Right atrium auricular region (tissue), 2 donors: ENCODE results near the gene SYNC. TPM values are rescaled to one million over a fixed set of nuclear protein-coding genes. Genes with fewer than 3 reads are reported as not detected.

Source experiments
- DNase-seq: peaks from one replicate; pipeline ENCODE4 v3.0.0-alpha.2; 2019; ENCODE audit warnings: low spot score
- H3K27ac ChIP-seq, 2 donors: fragments of 200-600 bp; sonication (generic); 1 replicate in 1 of 2; 2 replicates in 1 of 2; pipeline ENCODE4 v1.5.1; 2016 to 2019
- H3K27me3 ChIP-seq, 2 donors: fragments of 200-600 bp; sonication (generic); one replicate each; pipeline versions ENCODE4 v1.5.1 to v1.6.0; 2017 to 2019
- H3K36me3 ChIP-seq: fragments of 200-600 bp; sonication (generic); one replicate; pipeline ENCODE4 v1.5.1; 2016
- H3K4me1 ChIP-seq, 2 donors: fragments of 200-600 bp; sonication (generic); one replicate each; pipeline versions ENCODE4 v1.5.1 to v1.6.0; 2017 to 2019
- H3K4me3 ChIP-seq, 2 donors: fragments of 200-600 bp; sonication (generic); 1 replicate in 1 of 2; 2 replicates in 1 of 2; pipeline ENCODE4 v1.5.1; 2017 to 2019; ENCODE audit warnings: mild to moderate bottlenecking in 1 of 2, moderate library complexity in 1 of 2
- H3K9me3 ChIP-seq, 2 donors: fragments of 200-600 bp; sonication (generic); one replicate each; pipeline ENCODE4 v1.5.1; 2019
- total RNA-seq, 2 donors: library from RNA; depleted of rRNA; stranded (reverse); fragments of >200 nt; gene quantifications; one replicate each; pipeline ENCODE4 v1.1.0, GENCODE V29; 2016
- TF ChIP-seq, protein P1 (sequence below), 2 donors: fragments of 200-600 bp; sonication (generic); IDR thresholded peaks; one replicate each; pipeline ENCODE4 v1.5.1; 2019; ENCODE audit warnings: antibody characterized with exemption in 2 of 2

Gene SYNC
- total RNA-seq, 2 donors from 2014 or later: 19.0 to 32.8 TPM

DNA sequence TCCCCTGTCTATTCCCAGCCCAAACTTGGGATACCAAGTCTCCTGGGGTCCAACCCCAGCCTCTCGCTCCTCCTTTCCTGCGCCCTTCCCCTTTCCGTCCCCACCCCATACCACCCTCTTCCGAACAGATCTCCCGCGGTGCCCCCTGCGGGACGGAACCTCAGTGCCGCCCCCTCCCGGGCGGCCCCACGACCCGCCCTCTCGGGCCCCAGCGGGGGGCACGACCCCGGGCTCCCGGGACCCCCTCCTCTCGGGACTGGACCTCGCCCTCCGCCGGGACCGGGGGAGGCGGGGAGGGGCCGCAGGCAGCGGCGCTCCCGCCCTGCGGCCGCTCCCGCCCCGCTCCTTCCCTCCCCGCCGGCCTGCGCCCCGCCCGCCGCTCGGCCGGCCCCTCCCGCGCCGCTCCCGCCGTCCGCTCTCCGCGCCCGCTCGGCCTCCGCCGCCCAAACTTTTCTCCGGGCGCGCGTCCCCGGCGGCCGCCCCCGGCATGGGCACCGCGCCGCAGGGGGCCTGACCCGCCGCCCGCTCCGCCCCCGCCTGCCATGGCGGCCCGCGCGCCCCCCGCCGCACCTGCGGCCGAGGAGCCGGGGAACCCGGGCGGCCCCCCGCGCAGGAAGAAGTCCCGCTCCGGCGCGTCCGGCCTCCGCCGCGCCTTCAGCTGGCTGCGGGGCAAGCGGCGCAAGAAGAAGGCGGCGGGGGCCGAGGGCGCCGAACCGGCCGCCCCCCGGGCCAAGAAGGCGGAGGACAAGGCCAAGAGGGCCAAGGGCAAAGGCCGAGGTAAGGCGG is 39.0 kb upstream of the SYNC start:
- TF ChIP-seq, protein P1, sequence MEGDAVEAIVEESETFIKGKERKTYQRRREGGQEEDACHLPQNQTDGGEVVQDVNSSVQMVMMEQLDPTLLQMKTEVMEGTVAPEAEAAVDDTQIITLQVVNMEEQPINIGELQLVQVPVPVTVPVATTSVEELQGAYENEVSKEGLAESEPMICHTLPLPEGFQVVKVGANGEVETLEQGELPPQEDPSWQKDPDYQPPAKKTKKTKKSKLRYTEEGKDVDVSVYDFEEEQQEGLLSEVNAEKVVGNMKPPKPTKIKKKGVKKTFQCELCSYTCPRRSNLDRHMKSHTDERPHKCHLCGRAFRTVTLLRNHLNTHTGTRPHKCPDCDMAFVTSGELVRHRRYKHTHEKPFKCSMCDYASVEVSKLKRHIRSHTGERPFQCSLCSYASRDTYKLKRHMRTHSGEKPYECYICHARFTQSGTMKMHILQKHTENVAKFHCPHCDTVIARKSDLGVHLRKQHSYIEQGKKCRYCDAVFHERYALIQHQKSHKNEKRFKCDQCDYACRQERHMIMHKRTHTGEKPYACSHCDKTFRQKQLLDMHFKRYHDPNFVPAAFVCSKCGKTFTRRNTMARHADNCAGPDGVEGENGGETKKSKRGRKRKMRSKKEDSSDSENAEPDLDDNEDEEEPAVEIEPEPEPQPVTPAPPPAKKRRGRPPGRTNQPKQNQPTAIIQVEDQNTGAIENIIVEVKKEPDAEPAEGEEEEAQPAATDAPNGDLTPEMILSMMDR (IDR thresholded peaks at IDR 0.05): peak; percentile 51 to 59
- no peaks in the 10 kb centered on the region for H3K27me3 ChIP-seq
- no peaks in the 10 kb centered on the region for H3K9me3 ChIP-seq
- peaks cover 0 to 26% of the 10 kb centered on the region in 2 donors for H3K4me1 ChIP-seq
- peak overlapping the region; percentile 60 to 76 for H3K4me3 ChIP-seq
- peak overlapping the region; percentile 68 to 82 for H3K27ac ChIP-seq
- no peaks in the 10 kb centered on the region for H3K36me3 ChIP-seq
- no peak for DNase-seq

DNA sequence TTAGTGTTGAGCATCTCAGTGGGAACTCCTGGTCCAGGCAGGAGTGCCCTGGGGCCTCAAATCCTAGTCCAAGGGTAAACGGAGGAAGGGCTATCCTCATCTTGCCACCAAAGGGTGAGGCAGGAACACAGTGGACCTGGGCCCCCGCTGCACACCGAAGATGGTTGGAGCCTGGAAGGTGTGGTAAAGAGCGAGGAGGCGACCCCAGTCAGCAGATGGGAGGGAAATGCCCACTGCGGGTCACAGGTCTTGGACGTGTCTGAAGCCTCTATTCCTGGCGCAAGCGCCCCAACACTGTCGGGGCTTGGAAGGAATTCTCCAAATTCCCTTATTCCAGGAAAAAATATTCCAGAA is 38.5 kb upstream of the SYNC start:
- no peak for DNase-seq
- Histone ChIP-seq H3K36me3 (no peaks in the 10 kb centered on the region), H3K4me1 (peaks cover 0 to 26% of the 10 kb centered on the region in 2 donors), H3K4me3 (peak overlapping the region; percentile 60 to 76), H3K9me3 (no peaks in the 10 kb centered on the region), H3K27me3 (no peaks in the 10 kb centered on the region), H3K27ac (peak overlapping the region; percentile 43 to 76)
- TF ChIP-seq, protein P1 (IDR thresholded peaks at IDR 0.05): no peak

DNA sequence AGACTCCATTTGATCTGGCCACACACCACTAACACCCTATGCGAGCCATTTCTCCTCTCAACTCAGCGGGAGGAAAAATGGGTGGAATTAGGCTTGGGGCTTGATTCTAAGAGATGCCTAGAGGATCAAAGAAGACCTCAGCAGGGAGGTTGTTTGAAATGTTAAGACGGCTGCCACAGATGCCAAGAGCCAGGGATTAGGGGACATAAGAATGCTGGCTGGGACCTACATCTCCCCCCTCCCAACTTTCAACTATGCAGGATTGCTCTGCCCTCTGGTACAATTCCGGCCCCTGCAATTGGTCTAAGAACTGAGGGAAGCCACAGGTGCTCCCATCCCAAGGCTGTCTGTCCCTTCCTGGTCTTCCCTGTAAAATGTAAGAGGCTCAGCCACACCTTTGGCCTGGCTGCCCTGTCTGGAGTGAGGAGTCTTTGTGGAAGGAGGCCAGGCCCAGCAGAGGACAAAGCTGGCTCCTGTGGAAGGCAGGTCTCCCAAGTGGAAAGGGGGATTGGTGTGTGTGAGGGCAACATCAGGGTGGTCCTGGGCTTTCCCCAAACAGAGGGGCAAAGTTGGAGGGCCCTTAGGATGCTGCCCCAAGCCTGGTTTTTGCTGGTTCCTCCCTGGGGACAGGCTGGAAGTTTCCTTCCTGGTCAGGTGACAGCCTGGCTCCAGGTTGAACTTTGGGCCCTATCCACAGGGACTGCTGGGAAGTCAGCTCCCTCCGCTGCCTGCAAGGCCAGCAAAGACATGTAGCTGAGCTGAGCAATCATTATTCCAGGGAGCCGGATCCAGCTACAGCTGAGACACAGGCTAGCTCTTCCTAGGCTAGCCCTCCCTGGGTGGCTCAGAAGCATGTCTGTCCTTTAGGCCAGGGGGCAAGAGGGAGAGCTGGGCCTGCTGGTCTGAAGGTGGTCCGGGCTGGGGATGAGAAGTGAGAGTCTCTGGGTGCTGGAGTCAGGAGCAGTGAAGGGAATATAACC is 34.5 kb upstream of the SYNC start:
- H3K36me3 ChIP-seq: no peaks in the 10 kb centered on the region
- H3K9me3 ChIP-seq: no peaks in the 10 kb centered on the region
- no peaks in the 10 kb centered on the region for H3K27me3 ChIP-seq
- no peak for DNase-seq
- H3K27ac ChIP-seq: no peak overlapping the region
- H3K4me3 ChIP-seq: no peak overlapping the region
- TF ChIP-seq, protein P1 (IDR thresholded peaks at IDR 0.05): no peak
- H3K4me1 ChIP-seq: peaks cover 0 to 10% of the 10 kb centered on the region in 2 donors

DNA sequence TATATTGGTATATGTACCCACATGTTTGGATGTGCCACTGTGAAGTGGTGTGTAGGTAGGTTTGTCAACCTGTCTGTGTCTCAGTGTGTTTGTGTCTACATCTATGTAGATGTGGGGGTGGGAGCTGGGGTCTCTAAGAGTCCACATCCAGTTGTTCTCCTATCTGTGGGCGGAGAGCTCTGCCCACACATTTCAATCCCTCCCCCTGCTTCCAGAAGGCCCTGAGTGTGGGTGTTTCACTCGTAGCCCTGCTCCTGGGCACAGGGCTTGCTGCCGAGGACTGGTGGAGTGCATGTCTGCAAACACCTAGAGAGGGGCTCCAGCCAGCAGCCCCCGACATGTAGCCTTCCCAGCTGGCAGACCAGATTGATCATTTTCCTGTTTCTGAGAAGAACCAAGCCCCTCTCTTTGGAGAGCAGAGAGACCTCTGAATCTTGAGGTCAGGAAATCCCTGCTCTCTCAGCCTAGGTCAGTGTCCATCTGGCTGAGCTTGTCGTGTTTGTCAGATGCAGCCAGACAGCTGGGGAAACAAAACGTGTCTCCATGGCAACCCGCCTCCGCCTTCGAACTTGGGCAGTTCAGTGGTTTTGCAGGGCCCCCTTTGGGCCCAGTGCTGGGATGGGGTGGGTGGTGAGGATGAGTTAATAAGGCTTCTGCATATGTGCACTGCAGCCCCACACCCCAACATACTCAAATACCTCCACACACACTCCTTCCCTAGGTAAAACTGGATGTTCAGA is 31.2 kb upstream of the SYNC start:
- H3K27ac ChIP-seq: no peak overlapping the region
- no peak overlapping the region for H3K4me3 ChIP-seq
- H3K27me3 ChIP-seq: no peaks in the 10 kb centered on the region
- H3K9me3 ChIP-seq: no peaks in the 10 kb centered on the region
- DNase-seq: no peak
- H3K4me1 ChIP-seq: no peaks in the 10 kb centered on the region
- TF ChIP-seq, protein P1 (IDR thresholded peaks at IDR 0.05): no peak
- no peaks in the 10 kb centered on the region for H3K36me3 ChIP-seq

DNA sequence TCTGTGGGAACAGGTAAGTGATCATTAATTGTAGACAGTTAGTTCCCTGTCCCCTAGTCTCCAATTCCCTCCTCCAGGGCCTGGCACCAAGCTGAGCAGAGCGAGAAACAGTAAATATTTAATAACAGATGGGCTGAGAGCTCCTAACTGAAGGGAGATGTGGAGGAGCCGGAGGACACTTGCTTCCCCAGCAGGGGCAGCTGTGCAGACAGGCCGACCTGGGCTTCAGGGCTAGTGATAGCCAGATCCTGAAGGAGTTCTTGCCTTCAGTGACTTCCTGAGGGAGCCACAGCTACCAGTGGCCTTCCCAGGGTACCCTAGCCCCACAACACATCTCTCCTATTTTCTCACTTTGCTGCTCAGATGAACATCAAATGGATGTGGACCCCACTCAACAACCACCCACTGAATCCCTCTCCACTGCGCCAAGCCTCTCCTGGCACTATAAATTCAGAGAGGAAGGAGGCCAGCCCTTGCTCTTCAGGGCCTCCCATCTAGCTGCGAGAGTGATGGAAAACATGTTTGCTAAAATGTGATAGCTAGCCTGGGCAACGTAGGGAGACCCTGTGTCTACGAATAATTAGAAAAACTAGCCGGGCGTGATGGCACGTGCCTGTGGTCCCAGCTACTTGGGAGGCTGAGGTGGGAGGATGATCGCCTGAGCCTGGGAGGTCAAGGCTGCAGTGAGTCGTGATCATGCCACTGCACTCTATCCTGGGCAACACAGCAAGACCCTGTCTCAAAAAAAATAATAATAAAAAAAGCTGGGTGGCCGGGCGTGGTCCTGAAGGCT is 26.9 kb upstream of the SYNC start:
- Histone ChIP-seq H3K36me3 (no peaks in the 10 kb centered on the region), H3K27ac (no peak overlapping the region), H3K4me1 (peaks cover 0 to 12% of the 10 kb centered on the region in 2 donors), H3K4me3 (no peak overlapping the region), H3K27me3 (no peaks in the 10 kb centered on the region), H3K9me3 (no peaks in the 10 kb centered on the region)
- DNase-seq: no peak
- TF ChIP-seq, protein P1 (IDR thresholded peaks at IDR 0.05): no peak
